Measurements from ENCODE around the gene RIT2.

DNA sequence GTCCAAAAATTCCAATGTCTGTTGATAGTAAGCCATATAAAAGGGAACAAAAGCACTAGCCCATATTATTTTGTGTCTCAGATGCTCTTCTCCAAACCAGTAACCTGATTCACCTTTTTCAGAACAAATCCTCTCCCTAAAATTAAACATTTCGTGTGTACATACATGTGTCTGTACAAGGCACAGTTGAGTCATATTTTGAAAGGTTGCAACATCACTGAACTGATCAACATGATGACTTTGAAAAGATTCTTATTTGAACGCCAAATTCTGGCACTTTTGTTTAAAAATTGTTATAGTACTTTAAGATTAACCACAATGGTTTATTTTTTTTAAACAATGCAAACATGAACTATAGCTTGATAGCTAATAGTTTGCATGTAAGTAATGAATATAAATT lies 102.5 kb downstream of the RIT2 start:
- TF ChIP-seq POLR2AphosphoS5 (IDR thresholded peaks at IDR 0.05) (no peak), EP300 (IDR thresholded peaks at IDR 0.05) (no peak), POLR2A (IDR thresholded peaks at IDR 0.05) (no peak)
- TF ChIP-seq, protein P1, sequence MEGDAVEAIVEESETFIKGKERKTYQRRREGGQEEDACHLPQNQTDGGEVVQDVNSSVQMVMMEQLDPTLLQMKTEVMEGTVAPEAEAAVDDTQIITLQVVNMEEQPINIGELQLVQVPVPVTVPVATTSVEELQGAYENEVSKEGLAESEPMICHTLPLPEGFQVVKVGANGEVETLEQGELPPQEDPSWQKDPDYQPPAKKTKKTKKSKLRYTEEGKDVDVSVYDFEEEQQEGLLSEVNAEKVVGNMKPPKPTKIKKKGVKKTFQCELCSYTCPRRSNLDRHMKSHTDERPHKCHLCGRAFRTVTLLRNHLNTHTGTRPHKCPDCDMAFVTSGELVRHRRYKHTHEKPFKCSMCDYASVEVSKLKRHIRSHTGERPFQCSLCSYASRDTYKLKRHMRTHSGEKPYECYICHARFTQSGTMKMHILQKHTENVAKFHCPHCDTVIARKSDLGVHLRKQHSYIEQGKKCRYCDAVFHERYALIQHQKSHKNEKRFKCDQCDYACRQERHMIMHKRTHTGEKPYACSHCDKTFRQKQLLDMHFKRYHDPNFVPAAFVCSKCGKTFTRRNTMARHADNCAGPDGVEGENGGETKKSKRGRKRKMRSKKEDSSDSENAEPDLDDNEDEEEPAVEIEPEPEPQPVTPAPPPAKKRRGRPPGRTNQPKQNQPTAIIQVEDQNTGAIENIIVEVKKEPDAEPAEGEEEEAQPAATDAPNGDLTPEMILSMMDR (IDR thresholded peaks at IDR 0.05), result no peak
